Measurements from ENCODE around the gene KYAT1. TPM values are rescaled to one million over a fixed set of nuclear protein-coding genes. Genes with fewer than 3 reads are reported as not detected.
"Not testable (repeated sequence)": the region's sequence is repeated elsewhere in the genome, so short reads cannot be mapped to it uniquely, and the experiment has no call there.

The KYAT1 gene
- total and polyA plus RNA-seq, 4 donors, result 4.5 to 11.4 (median 8.5) TPM

DNA sequence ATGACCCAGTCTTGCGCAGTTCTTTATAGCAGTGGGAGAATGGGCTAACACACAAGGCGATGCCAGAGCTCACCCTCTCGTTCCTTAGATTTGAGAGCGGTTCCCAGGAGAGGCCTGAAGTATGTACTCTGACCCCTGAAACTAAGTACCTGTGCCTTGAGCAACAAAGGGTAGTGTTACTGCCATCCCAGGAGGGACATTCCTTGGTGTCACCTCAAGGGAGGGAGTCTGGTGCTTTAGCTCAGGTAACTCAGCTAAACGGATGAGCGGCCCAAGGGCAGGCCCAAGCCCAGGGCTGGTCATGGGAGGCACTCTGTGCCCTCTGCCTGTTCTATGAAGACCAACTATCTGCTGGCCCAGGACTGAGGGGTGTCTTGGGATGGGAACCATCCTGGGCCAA is 20.2 kb downstream of the KYAT1 start:
- Histone ChIP-seq H3K27ac (ENCODE audit: low read depth in 1 of 2, low read length in 2 of 2) (no peak overlapping the region), H3K36me3 (ENCODE audit: control insufficient read depth in 1 of 2, insufficient read depth in 2 of 2, low read length in 1 of 2) (no peaks in the 10 kb centered on the region), H3K4me3 (ENCODE audit: low read length in 2 of 2) (no peak overlapping the region), H3K27me3 (ENCODE audit: control insufficient read depth in 1 of 2, insufficient read depth in 2 of 2, low read length in 1 of 2) (no peaks in the 10 kb centered on the region), H3K9me3 (ENCODE audit: control insufficient read depth, low read length) (no peaks in the 10 kb centered on the region), H3K4me1 (ENCODE audit: control insufficient read depth in 1 of 2, insufficient read depth in 2 of 2, low read length in 2 of 2) (no peaks in the 10 kb centered on the region)
- intact Hi-C loops (cut with DNase I), result loop anchor here in 1 of 2 donors (5.0 kb wide), 1 partner anchor 66 kb away; no protein-coding TSS in a partner anchor
- 80 to 81% methylated on average over 6 of the region's 6 CpGs for WGBS, 2 donors
- DNase-seq (no peak), ATAC-seq (ENCODE audit: low FRiP score) (no peak)

DNA sequence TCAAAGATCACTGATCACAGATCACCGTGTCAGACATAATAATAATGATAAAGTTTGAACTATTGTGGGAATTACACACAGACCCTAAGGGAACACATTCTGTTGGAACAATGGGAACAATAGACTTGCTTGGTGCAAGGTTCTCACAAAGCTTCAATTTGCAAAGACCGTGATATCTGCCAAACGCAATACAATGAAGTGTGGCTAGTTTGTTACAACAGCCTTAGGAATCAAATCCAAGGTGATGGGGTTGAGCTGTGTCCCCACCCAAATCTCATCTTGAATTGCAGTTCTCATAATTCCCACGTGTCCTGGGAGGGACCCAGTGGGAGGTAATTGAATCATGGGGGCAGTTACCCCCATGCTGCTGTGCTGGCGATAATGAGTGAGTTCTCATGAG is 20.8 kb downstream of the KYAT1 start:
- H3K27me3 ChIP-seq (ENCODE audit: control insufficient read depth in 1 of 2, insufficient read depth in 2 of 2, low read length in 1 of 2), result no peaks in the 10 kb centered on the region
- no peak overlapping the region for H3K4me3 ChIP-seq (ENCODE audit: low read length in 2 of 2)
- H3K4me1 ChIP-seq (ENCODE audit: control insufficient read depth in 1 of 2, insufficient read depth in 2 of 2, low read length in 2 of 2), result no peaks in the 10 kb centered on the region
- WGBS, 2 donors, result 94 to 97% methylated on average over 5 of the region's 5 CpGs
- ATAC-seq (ENCODE audit: low FRiP score) (no peak), DNase-seq (no peak)
- intact Hi-C loops (cut with DNase I), result loop anchor here in 1 of 2 donors (5.0 kb wide), 1 partner anchor 66 kb away; no protein-coding TSS in a partner anchor
- H3K9me3 ChIP-seq (ENCODE audit: control insufficient read depth, low read length), result no peaks in the 10 kb centered on the region
- no peak overlapping the region for H3K27ac ChIP-seq (ENCODE audit: low read depth in 1 of 2, low read length in 2 of 2)
- peaks cover 0 to 1% of the 10 kb centered on the region in 2 donors for H3K36me3 ChIP-seq (ENCODE audit: control insufficient read depth in 1 of 2, insufficient read depth in 2 of 2, low read length in 1 of 2)

DNA sequence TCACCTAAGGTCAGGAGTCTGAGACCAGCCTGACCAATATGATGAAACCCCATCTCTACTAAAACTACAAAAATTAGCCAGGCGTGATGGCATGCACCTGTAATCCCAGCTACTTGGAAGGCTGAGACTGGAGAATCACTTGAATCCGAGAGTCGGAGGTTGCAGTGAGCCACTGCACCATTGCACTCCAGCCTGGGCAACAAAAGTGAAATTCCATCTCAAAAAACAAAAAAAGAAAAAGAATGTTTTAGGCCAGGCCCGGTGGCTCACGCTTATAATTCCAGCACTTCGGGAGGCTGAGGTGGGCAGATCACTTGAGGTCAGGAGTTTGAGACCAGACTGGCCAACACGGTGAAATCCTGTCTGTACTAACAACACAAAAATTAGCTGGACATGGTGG is 23.3 kb downstream of the KYAT1 start:
- not testable (repeated sequence) for H3K36me3 ChIP-seq (ENCODE audit: control insufficient read depth in 1 of 2, insufficient read depth in 2 of 2, low read length in 1 of 2); H3K4me1 ChIP-seq (ENCODE audit: control insufficient read depth in 1 of 2, insufficient read depth in 2 of 2, low read length in 2 of 2); ATAC-seq (ENCODE audit: low FRiP score); DNase-seq; H3K27me3 ChIP-seq (ENCODE audit: control insufficient read depth in 1 of 2, insufficient read depth in 2 of 2, low read length in 1 of 2); H3K4me3 ChIP-seq (ENCODE audit: low read length in 2 of 2); H3K27ac ChIP-seq (ENCODE audit: low read depth in 1 of 2, low read length in 2 of 2); H3K9me3 ChIP-seq (ENCODE audit: control insufficient read depth, low read length)
- intact Hi-C loops (cut with DNase I), result loop anchor here in 1 of 2 donors (10.0 kb wide), 1 partner anchor 146 kb away; no protein-coding TSS in a partner anchor
- 80 to 82% methylated on average over 7 of the region's 7 CpGs for WGBS, 2 donors

DNA sequence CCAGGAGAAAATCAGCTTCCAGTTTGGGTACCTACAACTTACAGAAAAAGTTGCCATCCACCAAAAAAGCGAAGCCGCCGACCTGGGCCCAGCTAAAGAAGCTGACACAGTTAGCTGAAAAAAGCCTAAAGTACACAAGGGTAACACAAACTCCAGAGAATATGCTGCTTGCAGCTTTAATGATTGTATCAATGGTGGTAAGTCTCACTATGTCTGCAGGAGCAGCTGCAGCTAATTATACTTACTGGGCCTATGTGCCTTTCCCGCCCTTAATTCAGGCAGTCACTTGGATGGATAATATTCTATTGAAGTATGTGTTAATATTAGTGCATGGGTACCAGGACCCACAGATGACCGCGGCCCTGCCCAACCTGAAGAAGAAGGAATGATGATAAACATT is 27.3 kb downstream of the KYAT1 start:
- ATAC-seq (ENCODE audit: low FRiP score); H3K27me3 ChIP-seq (ENCODE audit: control insufficient read depth in 1 of 2, insufficient read depth in 2 of 2, low read length in 1 of 2); H3K4me1 ChIP-seq (ENCODE audit: control insufficient read depth in 1 of 2, insufficient read depth in 2 of 2, low read length in 2 of 2); H3K9me3 ChIP-seq (ENCODE audit: control insufficient read depth, low read length); H3K4me3 ChIP-seq (ENCODE audit: low read length in 2 of 2); H3K27ac ChIP-seq (ENCODE audit: low read depth in 1 of 2, low read length in 2 of 2); DNase-seq; H3K36me3 ChIP-seq (ENCODE audit: control insufficient read depth in 1 of 2, insufficient read depth in 2 of 2, low read length in 1 of 2): not testable (repeated sequence)
- intact Hi-C loops (cut with DNase I), result loop anchor here in 1 of 2 donors (10.0 kb wide), 1 partner anchor 150 kb away; no protein-coding TSS in a partner anchor
- WGBS, 2 donors, result 94% methylated on average over 6 of the region's 6 CpGs

DNA sequence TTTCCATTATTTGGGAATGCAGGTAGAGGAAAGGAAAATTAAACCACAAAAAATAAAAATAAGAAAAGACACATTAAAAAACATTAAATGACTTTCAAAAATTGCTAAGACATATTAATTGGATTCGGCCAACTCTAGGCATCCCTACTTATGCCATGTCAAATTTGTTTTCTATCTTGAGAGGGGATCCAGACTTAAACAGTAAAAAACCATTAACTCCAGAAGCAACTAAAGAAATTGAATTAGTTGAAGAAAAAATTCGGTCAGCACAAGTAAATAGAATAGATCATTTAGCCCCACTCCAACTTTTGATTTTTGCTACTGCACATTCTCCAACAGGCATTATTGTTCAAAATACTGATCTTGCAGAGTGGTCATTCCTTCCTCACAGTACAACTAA is 29.1 kb downstream of the KYAT1 start:
- H3K4me3 ChIP-seq (ENCODE audit: low read length in 2 of 2); H3K4me1 ChIP-seq (ENCODE audit: control insufficient read depth in 1 of 2, insufficient read depth in 2 of 2, low read length in 2 of 2); H3K9me3 ChIP-seq (ENCODE audit: control insufficient read depth, low read length); H3K27ac ChIP-seq (ENCODE audit: low read depth in 1 of 2, low read length in 2 of 2); H3K27me3 ChIP-seq (ENCODE audit: control insufficient read depth in 1 of 2, insufficient read depth in 2 of 2, low read length in 1 of 2); DNase-seq; ATAC-seq (ENCODE audit: low FRiP score); H3K36me3 ChIP-seq (ENCODE audit: control insufficient read depth in 1 of 2, insufficient read depth in 2 of 2, low read length in 1 of 2): not testable (repeated sequence)
- 93 to 94% methylated on average over 2 of the region's 2 CpGs for WGBS, 2 donors
- intact Hi-C loops (cut with DNase I), result loop anchor here in 1 of 2 donors (10.0 kb wide), 1 partner anchor 152 kb away; no protein-coding TSS in a partner anchor

DNA sequence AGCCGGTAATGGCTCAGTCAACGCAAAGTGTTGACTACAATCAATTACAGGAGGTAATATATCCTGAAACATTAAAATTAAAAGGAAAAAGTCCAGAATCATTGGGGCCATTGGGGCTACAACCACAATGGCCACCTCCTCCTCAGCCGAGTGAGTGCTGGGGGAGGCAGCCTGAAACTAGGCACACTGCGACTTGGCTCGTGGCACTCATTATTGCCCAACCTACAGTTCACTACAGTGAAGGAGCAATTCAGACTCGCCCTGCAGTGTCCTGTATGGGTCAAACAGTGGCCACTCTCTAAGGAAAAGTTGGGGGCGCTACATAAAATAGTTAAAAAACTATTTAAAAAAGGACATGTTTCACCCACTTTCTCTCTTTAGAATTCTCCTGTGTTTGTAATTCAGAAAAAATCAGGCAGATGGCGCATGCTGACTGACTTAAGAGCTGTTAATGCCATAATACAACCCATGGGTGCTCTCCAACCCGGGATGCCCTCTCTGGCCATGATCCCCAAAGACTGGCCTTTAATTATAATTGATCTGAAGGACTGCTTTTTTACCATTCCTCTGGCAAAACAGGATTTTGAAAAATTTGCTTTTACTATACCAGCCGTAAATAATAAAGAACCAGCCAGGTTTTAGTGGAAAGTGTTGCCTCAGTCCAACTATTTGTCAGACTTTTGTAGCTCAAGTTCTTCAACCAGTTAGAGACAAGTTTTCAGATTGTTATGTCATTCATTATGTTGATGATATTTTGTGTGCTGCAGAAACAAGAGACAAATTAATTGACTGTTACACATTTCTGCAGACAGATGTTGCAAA is 29.8 kb downstream of the KYAT1 start:
- H3K4me3 ChIP-seq (ENCODE audit: low read length in 2 of 2); H3K9me3 ChIP-seq (ENCODE audit: control insufficient read depth, low read length); DNase-seq; H3K27ac ChIP-seq (ENCODE audit: low read depth in 1 of 2, low read length in 2 of 2); H3K36me3 ChIP-seq (ENCODE audit: control insufficient read depth in 1 of 2, insufficient read depth in 2 of 2, low read length in 1 of 2); ATAC-seq (ENCODE audit: low FRiP score); H3K27me3 ChIP-seq (ENCODE audit: control insufficient read depth in 1 of 2, insufficient read depth in 2 of 2, low read length in 1 of 2); H3K4me1 ChIP-seq (ENCODE audit: control insufficient read depth in 1 of 2, insufficient read depth in 2 of 2, low read length in 2 of 2): not testable (repeated sequence)
- WGBS, 2 donors, result 67 to 68% methylated on average over 10 of the region's 10 CpGs
- intact Hi-C loops (cut with DNase I), result loop anchor here in 1 of 2 donors (10.0 kb wide), 1 partner anchor 153 kb away; no protein-coding TSS in a partner anchor

DNA sequence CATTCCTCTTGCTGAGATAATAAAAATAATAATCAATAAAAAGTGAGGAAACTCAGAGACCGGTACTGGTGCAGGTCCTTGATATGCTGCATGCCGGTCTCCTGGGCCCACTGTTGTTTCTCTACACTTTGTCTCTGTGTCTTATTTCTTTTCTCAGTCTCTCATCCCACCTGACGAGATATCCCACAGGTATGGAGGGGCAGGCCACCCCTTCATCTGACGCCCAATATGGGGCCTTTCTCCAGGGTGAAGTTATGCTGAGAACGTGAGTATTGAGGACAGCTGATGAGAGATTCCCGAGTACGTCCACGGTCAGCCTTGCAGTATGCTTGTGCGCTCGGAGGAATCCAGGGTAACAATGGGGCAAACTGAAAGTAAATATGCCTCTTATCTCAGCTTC is 30.7 kb downstream of the KYAT1 start:
- not testable (repeated sequence) for H3K27me3 ChIP-seq (ENCODE audit: control insufficient read depth in 1 of 2, insufficient read depth in 2 of 2, low read length in 1 of 2); DNase-seq; H3K27ac ChIP-seq (ENCODE audit: low read depth in 1 of 2, low read length in 2 of 2); H3K4me1 ChIP-seq (ENCODE audit: control insufficient read depth in 1 of 2, insufficient read depth in 2 of 2, low read length in 2 of 2); H3K4me3 ChIP-seq (ENCODE audit: low read length in 2 of 2); ATAC-seq (ENCODE audit: low FRiP score); H3K9me3 ChIP-seq (ENCODE audit: control insufficient read depth, low read length); H3K36me3 ChIP-seq (ENCODE audit: control insufficient read depth in 1 of 2, insufficient read depth in 2 of 2, low read length in 1 of 2)
- 87 to 93% methylated on average over 10 of the region's 10 CpGs for WGBS, 2 donors
- intact Hi-C loops (cut with DNase I), result loop anchor here in 1 of 2 donors (10.0 kb wide), 1 partner anchor 154 kb away; no protein-coding TSS in a partner anchor

DNA sequence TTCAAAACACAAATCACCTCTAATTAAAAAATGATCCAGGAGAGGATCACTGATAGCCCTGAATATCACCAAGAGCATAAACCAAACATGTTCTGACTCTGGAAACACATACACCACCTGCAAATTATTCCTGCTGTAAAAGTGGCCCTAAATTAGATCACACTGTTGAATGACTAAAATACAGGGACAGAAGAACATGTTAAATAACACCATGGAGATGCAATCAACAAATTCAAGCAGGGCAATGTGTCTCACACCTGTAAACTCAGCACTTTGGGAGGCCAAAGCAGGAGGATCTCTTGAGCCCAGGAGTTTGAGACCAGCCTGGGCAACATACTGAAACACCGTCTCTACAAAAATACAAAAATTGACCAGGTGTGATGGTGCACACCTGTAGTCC is 33.9 kb downstream of the KYAT1 start:
- H3K36me3 ChIP-seq (ENCODE audit: control insufficient read depth in 1 of 2, insufficient read depth in 2 of 2, low read length in 1 of 2), result no peaks in the 10 kb centered on the region
- no peaks in the 10 kb centered on the region for H3K27me3 ChIP-seq (ENCODE audit: control insufficient read depth in 1 of 2, insufficient read depth in 2 of 2, low read length in 1 of 2)
- no peaks in the 10 kb centered on the region for H3K9me3 ChIP-seq (ENCODE audit: control insufficient read depth, low read length)
- no peak overlapping the region for H3K27ac ChIP-seq (ENCODE audit: low read depth in 1 of 2, low read length in 2 of 2)
- no peak overlapping the region for H3K4me3 ChIP-seq (ENCODE audit: low read length in 2 of 2)
- intact Hi-C loops (cut with DNase I), result no loop called here
- DNase-seq, result no peak
- WGBS, 2 donors, result 98 to 100% methylated on average over 1 of the region's 1 CpG
- H3K4me1 ChIP-seq (ENCODE audit: control insufficient read depth in 1 of 2, insufficient read depth in 2 of 2, low read length in 2 of 2), result no peaks in the 10 kb centered on the region
- ATAC-seq (ENCODE audit: low FRiP score), result no peak

DNA sequence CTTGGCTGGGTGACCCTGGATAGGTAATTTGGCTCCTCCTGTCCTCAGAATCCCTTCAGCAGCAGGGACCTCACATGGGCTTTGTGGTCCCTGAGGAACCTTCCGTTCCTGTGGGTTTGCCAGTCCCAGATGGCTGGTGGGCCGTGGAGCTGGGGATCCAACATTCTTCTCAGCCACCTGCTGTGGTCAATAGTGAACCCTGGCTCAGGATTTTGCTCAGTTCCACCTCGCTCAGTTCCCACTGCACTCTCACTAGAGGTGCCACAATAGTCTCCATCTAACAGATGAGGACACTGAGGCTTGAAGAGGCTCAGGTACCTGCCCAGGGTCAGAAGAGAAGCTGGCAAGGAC is 35.1 kb downstream of the KYAT1 start:
- Histone ChIP-seq H3K4me1 (ENCODE audit: control insufficient read depth in 1 of 2, insufficient read depth in 2 of 2, low read length in 2 of 2) (no peaks in the 10 kb centered on the region), H3K27ac (ENCODE audit: low read depth in 1 of 2, low read length in 2 of 2) (no peak overlapping the region), H3K36me3 (ENCODE audit: control insufficient read depth in 1 of 2, insufficient read depth in 2 of 2, low read length in 1 of 2) (no peaks in the 10 kb centered on the region), H3K27me3 (ENCODE audit: control insufficient read depth in 1 of 2, insufficient read depth in 2 of 2, low read length in 1 of 2) (no peaks in the 10 kb centered on the region), H3K4me3 (ENCODE audit: low read length in 2 of 2) (no peak overlapping the region), H3K9me3 (ENCODE audit: control insufficient read depth, low read length) (no peaks in the 10 kb centered on the region)
- WGBS, 2 donors, result 95 to 97% methylated on average over 3 of the region's 3 CpGs
- ATAC-seq (ENCODE audit: low FRiP score) (no peak), DNase-seq (no peak)
- intact Hi-C loops (cut with DNase I), result no loop called here
